Colonic mucosa (tissue), 4 donors: ENCODE data around the gene ZFYVE19. TPM values are rescaled to one million over a fixed set of nuclear protein-coding genes. Genes with fewer than 3 reads are reported as not detected.
A peak's percentile ranks its signal among the peaks of the same experiment; 100 is the strongest.

Experiments used
- DNase-seq: peaks from one replicate; pipeline ENCODE4 v3.0.0-alpha.2; 2020
- H3K27ac ChIP-seq: fragments of 200-600 bp; one replicate; pipeline ENCODE4 v1.8.0; 2021
- H3K27me3 ChIP-seq: fragments of 200-600 bp; one replicate; pipeline ENCODE4 v1.8.0; 2021
- H3K36me3 ChIP-seq: fragments of 200-600 bp; one replicate; pipeline ENCODE4 v1.8.0; 2021
- H3K4me1 ChIP-seq: fragments of 200-600 bp; one replicate; pipeline ENCODE4 v1.8.0; 2021; ENCODE audit warnings: mild to moderate bottlenecking
- H3K4me3 ChIP-seq: fragments of 200-600 bp; one replicate; pipeline ENCODE4 v1.8.0; 2021
- H3K9ac ChIP-seq, 2 donors: one replicate each; pipeline ENCODE4 v1.7.0; 2013; ENCODE audit warnings: control low read depth in 2 of 2, low read depth in 2 of 2, low read length in 2 of 2
- H3K9me3 ChIP-seq: fragments of 200-600 bp; one replicate; pipeline ENCODE4 v1.8.0; 2021
- CTCF ChIP-seq: fragments of 200-600 bp; IDR thresholded peaks from one replicate; pipeline ENCODE4 v1.8.0; 2022; ENCODE audit warnings: antibody characterized with exemption, mild to moderate bottlenecking
- intact Hi-C: fragments of 100-400 bp; cut with DNase I; formaldehyde crosslinking; loops from one replicate; pipeline ENCODE4 v1.14.1; 2022
- total RNA-seq, 2 donors: library from RNA; stranded (reverse); fragmentation: NEBNext Ultra II Directional in 1 of 2; extraction: Animal tissue kit (Norgen Biotek cat#: 25700) in 1 of 2; gene quantifications; one replicate each; pipeline ENCODE4 v1.2.1, GENCODE V29; 2021
- donor health status: healthy.
- donor health status: DM: no; HTN: no; CAD: no.
- donor health status: DM: no; HTN: no; CAD: no.

ZFYVE19 gene
- total RNA-seq, 2 donors from 2014 or later, result 22.9 to 27.9 TPM

- no peak for DNase-seq
- H3K27ac ChIP-seq, result peak overlapping the region; percentile 16
- no peaks in the 10 kb centered on the region for H3K27me3 ChIP-seq
- intact Hi-C loops, result no loop called here
- no peak for TF ChIP-seq CTCF
- H3K36me3 ChIP-seq, result no peaks in the 10 kb centered on the region
- no peak overlapping the region for H3K4me3 ChIP-seq
- peaks cover 13% of the 10 kb centered on the region for H3K4me1 ChIP-seq
- H3K9ac ChIP-seq, result no peak overlapping the region
- no peaks in the 10 kb centered on the region for H3K9me3 ChIP-seq
Measured at GRCh38 chr15:40796512-40796911, 10.4 kb upstream of the ZFYVE19 start.

- TF ChIP-seq CTCF, result no peak
- DNase-seq, result no peak
- Histone ChIP-seq H3K9me3 (no peaks in the 10 kb centered on the region), H3K36me3 (no peaks in the 10 kb centered on the region), H3K4me1 (peaks cover 3% of the 10 kb centered on the region), H3K27me3 (no peaks in the 10 kb centered on the region), H3K4me3 (no peak overlapping the region), H3K9ac (no peak overlapping the region), H3K27ac (no peak overlapping the region)
- intact Hi-C loops, result no loop called here
Measured at GRCh38 chr15:40799523-40799922, 7.4 kb upstream of the ZFYVE19 start.

GRCh38 chr15:40803076-40803475 lies 3.8 kb upstream of the ZFYVE19 start:
- no peaks in the 10 kb centered on the region for H3K9me3 ChIP-seq
- no peaks in the 10 kb centered on the region for H3K27me3 ChIP-seq
- DNase-seq, result no peak
- intact Hi-C loops, result no loop called here
- no peak for TF ChIP-seq CTCF
- H3K36me3 ChIP-seq, result no peaks in the 10 kb centered on the region
- H3K9ac ChIP-seq, result no peak overlapping the region
- H3K4me3 ChIP-seq, result no peak overlapping the region
- H3K27ac ChIP-seq, result no peak overlapping the region
- H3K4me1 ChIP-seq, result peaks cover 7% of the 10 kb centered on the region

- H3K9me3 ChIP-seq, result no peaks in the 10 kb centered on the region
- no peak for DNase-seq
- no peak for TF ChIP-seq CTCF
- H3K27me3 ChIP-seq, result no peaks in the 10 kb centered on the region
- intact Hi-C loops, result no loop called here
- H3K9ac ChIP-seq, result no peak overlapping the region
- no peaks in the 10 kb centered on the region for H3K36me3 ChIP-seq
- H3K27ac ChIP-seq, result no peak overlapping the region
- no peak overlapping the region for H3K4me3 ChIP-seq
- H3K4me1 ChIP-seq, result peaks cover 7% of the 10 kb centered on the region
Measured at GRCh38 chr15:40803688-40804087, 3.2 kb upstream of the ZFYVE19 start.

- H3K9me3 ChIP-seq, result no peaks in the 10 kb centered on the region
- no peak for TF ChIP-seq CTCF
- no peaks in the 10 kb centered on the region for H3K36me3 ChIP-seq
- peak overlapping the region; percentile 97 for H3K4me3 ChIP-seq
- no peak for DNase-seq
- peak overlapping the region; percentile 91 to 98 for H3K9ac ChIP-seq
- peak overlapping the region; percentile 96 for H3K27ac ChIP-seq
- intact Hi-C loops, result no loop called here
- peaks cover 7% of the 10 kb centered on the region for H3K4me1 ChIP-seq
- no peaks in the 10 kb centered on the region for H3K27me3 ChIP-seq
Measured at GRCh38 chr15:40806672-40807027, 239 bp upstream of the ZFYVE19 start.
